HG02884 (cell line): Measurements from ENCODE around the gene CHST15.
"Not testable (repeated sequence)": the region's sequence is repeated elsewhere in the genome, so short reads cannot be mapped to it uniquely, and the experiment has no call there.

ENCODE experiments used
- ATAC-seq: cut with Tn5 transposase; IDR thresholded peaks from one replicate; pipeline ENCODE4 v1.9.1; 2021; ENCODE audit warnings: mild to moderate bottlenecking, moderate library complexity; ENCODE audit not compliant: unreplicated experiment

The CHST15 gene

DNA sequence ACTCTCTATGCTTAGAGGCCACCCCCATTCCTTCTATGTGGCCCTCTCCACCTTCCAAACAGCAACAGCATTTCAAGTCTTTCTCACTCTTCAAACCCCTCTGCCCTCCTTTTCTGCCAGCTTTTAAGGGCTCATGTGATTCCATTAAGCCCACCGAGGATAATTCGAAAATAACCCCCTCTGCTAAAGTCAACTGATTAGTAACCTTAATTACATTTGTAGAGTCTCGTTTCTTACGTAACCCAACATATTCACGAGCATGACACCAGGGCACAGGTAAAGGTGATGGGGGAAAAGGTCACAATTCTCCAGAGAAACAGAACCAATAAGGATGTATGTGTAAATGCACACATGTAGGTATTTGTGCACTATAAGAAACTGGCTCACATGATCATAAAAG lies 6.7 kb upstream of the CHST15 start:
- no peak for ATAC-seq

DNA sequence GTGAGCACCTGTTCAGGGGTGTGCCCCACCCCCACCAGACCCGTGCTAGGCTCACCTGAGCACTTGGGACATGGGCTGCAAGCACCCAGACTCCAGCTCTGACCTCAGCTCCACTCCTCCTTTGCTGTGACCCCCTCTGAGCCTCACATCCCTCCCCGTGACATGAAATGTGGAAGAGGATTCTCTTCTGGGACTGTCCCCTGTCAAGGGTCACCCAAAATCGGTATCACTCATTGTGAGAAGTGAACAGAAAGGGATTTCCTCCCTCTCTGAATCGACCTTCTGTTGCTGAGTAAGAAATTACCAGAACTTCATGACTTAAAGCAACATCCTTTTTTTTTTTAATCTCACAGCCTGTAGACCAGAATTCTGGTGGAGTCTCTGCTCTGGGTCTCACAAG lies 6.2 kb upstream of the CHST15 start:
- no peak for ATAC-seq

DNA sequence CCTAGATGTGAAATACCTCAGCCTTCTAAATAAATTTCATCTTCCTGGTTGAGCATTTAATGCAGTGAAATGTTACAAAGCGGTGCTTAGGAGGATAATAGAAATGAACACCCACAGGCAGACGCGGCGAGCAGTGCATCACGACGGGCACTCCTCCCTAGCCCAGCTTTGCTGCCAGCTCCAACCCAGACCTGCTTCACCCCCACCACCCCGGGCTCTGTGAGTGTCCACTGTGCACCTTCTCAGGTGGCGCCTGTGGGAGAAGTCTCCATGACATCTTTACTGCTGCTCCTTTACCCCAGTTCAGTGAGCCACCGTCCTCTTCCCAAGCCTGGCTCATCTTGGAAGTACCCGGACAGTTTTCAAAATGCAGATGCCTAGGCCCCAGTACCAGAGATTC lies 5.2 kb upstream of the CHST15 start:
- ATAC-seq: no peak

DNA sequence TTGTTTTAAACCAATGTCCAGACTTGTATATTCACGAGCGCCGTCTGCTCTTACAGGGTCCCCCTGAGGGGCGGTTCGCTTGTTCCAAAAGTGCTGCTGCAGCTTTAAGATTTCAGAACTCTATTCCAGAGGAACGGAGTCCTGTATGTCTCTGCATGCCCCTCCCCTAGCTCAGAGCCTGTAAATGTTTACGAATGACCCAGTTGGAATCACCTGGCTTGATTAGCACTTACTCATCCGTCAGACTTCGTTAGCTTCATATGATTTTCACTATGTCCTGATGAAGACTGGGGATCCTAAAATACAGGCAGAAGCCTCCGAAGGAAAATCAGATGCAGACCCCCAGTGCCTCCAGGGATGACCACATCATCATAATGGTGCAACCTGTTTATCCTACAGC lies 4.5 kb upstream of the CHST15 start:
- ATAC-seq: no peak

DNA sequence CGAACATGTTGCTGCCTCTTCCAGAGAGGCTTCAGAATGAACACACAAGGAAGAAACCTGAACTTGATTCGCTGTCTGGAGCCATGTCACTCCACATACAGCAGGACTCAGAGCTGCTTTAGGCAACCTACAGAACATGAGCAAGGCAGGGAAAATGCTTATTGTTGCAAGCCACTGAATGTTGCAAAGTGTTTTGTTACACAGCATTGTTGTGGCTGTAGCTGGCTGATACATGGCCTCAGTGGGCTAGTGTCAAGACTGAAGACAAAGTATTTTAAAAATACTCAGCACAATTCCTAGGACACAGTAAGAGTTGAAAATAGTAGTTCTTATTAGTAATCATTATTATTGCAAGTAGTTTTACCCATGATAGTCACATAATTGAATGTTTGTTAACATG lies 3.1 kb upstream of the CHST15 start:
- ATAC-seq: no peak

DNA sequence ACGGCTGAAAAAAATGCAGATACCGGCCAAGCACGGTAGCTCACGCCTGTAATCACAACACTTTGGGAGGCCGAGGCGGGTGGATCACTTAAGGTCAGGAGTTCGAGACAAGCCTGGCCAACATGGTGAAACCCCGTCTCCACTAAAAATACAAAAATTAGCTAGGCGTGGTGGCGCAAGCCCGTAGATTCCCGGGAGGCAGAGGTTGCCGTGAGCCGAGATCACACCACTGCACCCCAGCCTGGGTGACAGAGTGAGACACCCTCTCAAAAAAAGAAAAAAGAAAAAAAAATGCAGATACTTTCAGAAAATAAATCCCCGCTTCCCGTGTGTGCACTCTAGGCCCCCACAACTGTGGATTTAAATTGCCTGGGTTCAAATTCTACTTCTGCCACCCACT lies 2.4 kb upstream of the CHST15 start:
- ATAC-seq: not testable (repeated sequence)

DNA sequence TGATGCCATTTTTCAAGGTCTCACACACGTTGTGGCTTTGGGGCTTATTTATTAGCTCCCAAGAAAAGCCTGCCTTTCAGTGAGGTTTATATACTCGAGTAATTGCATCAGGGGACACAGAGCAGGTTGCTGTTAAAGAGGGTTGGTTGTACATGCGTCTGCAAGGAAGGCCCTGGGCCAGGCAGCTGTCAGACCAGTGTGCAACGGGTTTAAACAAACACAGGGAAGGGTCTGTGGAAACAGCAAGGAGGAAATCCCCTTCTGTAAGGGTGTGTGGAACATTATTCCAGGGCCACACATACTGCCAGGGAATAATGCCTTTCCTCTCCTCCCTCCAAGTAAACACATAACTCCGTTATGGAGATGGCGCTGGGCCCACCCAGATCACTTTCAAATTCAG lies 1.7 kb upstream of the CHST15 start:
- no peak for ATAC-seq

DNA sequence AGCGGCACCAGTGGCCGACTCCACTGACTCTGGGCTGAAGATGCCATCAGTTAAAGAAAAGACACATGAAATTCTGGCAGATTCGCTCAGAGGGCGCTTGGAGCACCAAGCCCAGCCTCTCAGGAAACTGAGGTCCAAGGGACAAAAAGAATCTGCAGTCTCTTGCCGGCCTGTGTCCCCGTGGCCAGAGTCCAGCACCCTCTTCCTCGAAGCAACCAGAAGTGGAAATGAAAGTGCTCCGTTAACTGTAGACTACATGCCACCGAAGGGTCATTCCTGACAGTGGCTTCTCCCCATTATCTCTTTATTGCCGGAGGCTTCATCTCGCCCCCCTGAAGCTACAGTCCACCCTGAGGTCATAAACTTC lies 1.0 kb upstream of the CHST15 start:
- ATAC-seq: no peak

DNA sequence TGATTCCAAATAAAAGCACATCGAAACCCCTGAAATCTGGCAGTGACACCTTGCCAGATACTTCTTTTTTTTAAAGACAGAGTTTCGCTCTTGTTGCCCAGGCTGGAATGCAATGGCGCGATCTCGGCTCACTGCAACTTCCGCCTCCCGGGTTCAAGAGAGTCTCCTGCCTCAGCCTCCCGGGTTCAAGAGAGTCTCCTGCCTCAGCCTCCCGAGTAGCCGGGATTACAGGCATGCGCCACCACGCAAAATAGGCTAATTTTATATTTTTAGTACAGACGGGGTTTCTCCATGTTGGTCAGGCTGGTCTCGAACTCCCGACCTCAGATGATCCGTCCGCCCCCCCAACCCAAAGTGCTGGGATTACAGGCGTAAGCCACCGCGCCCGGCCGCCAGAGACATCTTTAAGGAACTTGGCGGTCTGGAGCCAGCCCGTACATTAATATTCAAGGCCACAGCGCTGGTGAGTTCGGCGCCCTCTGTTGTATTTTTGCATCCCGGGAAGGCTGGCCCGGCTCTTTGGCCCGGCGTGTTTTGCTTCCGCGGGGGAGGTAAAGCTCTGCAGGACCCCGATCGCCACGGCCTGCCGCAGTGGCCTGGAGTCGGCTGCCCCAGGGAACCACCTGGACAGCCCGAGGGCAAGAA lies 498 bp upstream of the CHST15 start:
- ATAC-seq: not testable (repeated sequence)

DNA sequence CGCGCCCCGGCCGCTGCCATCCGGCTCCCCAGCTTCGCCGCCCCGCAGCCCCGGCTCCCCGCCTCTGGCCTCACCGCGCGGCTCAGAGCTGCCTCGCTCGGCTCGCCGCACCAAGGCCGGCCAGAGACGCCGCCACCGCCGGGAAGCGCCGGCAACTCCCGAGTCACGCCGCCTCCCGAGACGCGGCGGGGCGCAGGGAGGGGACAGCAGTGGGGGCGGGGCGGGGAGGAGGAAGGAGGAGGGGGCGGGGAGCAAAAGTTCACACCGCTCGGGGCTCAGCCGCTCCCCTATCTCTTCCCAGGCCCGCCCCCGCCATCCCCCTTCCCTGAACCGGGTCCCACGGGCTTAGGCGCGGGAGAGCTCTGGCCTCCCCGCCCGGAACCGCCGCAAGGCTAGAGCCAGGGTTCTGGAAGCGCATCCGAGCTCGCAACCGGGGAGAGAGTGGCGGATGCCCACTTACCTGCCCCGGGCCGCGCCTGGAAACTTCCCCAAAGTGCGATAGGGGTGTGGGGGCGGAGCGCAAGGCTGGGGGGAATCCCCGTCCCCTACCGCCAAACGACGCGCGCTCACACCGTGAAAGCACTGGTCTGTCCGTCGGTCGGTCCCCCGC lies 1.0 kb downstream of the CHST15 start:
- no peak for ATAC-seq

DNA sequence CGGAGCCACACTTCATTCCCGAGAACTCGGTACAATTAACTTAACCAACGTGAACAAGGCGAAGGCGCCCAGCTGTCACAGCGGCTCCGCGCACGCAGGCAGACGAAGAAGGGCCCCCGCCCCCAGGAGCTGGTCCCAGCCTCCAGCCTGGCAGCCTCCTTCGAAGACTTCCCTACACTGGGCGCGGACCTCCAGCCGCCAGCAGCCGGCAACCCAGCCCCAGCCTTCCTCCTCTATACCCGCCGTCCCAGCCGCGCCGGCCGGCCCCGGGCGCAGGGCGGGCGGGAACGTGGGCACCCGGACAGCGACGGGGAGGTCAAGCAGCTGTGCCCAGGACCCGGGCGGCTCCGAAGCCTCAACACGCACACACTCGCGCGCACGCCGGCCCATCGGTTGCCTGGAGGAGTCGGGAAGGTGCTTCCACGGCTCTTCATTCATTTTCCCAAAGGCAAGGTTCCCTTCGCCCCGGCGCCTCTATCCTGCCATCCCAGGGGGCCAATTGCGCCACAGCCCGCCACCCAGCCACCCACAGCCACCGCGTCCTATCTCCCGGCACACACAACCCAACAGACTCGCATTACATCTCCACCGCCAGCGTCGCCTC lies 1.6 kb downstream of the CHST15 start:
- no peak for ATAC-seq

DNA sequence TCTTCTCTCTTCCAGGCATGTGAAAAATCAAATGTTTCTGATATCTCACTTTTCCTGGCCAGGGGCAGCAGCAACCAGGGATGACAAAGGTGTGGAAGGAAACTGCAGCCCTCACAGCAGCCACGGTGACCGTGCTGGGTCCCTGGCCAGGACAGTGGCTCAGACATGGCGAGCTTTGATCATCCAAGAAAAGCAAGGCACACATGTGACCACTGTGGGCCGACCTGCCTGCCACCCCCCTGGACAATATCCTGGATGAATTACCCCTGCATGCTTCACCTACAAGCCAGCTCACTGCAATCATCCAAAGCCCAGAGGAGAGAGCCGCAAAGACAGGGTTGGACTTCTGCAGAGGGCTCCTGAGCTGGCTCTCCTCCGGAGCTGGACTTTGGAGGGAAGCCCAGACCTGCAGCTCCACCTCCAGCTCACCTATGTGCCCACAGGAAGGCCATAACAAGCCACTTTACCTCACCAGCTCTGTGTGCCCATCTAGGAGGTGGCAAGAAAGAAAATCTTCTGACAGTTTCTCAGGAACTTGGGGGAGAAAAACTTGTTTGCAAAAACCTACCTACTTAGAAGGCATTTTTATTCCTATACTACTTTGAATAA lies 2.7 kb downstream of the CHST15 start:
- no peak for ATAC-seq

DNA sequence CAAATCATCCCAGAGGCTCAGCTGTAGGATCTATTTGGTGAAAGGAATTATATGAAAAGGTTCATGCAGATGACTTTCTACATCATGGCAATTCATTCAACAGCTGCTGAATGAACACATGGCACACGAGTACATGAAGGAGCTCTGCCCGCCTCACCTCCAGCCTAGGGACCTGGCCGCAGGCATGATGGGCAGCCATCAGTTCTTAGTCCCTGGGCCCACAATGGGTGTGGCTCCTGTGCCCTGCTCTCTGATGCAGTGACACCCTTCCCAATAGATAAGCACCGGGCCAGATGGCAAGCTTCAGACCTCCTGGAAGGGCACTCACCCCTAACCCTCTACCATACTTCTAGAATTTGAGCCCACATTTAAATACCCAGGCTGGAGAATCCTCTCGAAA lies 3.5 kb downstream of the CHST15 start:
- no peak for ATAC-seq

DNA sequence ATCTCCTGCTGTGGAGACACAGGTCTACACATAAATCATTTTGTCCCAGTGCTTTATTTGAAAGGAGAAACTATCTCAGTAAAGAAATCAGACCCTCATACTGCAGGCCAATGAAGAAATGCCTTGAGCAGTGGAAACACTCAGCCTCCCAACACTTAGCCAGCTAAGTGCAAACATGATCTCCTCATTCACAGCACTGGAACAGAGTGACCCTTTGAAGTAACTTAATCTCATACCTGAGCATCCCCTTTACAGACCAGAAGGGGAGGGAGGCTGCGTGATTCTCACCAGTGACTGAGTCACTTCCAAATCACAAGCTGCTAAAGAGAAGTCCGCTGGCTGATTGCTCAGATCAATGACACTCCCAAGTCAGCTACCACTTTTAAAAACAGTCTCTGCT lies 4.5 kb downstream of the CHST15 start:
- ATAC-seq: no peak

DNA sequence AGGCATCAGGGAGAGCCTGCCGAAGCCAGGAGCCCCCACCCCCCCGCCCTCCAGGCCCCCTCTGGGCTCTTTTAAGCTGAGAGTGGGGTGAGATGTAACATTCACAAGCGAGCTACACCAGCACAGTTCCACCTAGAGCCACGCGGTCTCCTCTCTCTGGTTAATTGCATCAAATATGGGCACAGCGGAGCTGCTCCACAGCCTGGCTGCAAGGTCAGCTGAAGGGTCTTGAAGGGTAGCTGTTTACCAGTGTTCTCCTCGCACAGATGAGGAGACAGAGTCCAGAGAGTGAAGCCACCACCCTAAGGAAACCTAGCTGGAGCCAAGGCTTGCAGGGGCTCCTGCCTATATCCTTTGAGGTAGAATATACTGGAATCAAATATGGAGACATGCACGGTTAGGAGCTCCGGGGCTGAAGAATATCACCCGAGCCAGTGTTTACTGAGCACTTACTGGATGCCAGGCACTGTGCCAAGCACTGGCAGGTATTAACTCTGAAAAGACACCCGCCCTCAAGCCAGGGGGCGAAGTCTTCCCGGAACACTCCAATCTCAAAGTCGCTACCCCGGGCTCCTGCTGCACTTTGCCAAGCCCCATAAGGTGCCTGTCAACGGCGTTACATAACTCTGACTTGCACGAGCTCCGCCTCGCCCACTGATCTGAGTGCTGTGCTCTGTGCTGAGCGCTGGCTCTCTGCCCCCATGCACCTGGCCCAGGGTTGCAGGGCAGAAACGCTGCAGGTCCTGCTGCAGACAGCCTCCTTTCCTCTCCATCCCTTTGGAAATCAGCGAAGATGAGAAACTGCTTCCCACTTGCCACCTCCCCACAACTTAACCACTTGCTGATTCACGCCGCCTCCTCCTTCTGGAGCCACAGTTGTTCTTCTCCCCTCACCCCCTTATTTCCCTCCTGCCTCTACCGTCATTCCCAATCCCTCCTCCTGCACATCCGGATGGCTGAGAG lies 5.4 kb downstream of the CHST15 start:
- ATAC-seq: no peak

DNA sequence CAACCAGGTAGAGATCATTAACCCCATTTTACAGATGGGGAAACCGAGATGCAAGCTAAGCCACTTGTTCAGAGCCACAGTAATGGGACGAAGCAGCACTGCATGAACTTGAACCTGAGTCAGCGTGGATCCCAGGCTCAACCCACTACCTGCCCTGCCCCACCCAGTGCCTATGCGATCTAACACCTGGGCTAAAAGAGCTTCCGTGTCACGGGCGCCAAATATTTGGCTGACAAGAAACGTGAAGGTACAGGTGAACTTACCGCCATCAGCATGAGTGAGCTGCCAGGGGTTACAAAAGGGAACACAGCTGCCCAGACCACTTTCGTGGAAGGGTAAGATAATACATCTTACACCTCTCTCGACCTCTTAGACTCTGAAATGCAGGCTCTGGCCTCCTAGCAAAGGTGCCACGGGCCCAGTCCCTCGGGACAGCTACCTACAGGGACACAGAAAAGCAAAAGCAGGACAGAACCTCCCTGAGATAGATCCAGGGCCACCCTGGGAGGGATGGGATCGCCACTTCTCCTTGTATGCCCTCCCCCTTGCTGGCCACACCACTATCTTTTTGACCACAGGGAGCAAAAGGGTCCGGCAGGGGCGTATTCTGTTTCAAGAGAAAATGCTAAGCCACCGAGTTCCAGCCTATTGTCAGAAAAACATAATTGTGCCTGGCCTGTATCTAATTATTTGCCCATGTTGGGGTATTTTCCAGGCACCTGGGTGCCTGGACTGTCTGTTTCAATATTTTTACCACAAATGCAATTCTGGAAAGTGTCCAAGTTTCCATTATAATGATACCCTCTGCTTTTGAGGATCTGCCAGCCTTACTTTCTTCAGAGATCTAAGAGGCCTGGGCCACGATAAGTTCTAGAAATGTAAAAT lies 6.4 kb downstream of the CHST15 start:
- ATAC-seq: no peak

DNA sequence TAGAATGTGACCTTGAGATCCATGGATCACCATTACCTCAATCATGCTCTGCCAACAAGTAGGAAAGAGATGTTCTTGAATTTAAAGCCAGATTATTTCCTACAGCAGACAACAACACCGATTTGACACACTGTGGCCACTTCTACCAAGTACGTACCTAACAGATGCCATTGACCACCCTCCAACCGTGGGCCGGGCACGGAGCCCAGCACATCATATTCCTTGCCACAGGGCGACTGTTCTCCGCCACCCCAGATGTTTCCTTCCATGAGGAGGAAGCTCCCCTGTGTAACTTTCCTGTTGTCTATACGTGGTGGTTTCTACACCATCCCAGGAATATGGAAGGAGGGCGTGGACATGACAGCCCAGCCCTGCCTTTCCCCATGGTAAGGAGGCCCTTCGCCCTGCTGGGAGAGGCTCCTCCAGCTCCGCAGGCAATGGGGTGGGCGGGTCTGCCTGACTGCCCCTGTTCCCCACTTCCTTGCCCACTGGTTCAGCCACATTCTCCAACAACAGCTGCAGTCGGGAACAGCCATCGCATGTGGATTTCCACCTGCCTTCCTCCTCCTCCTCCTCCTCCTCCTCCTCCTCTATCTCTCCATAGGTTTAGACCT lies 7.2 kb downstream of the CHST15 start:
- no peak for ATAC-seq

DNA sequence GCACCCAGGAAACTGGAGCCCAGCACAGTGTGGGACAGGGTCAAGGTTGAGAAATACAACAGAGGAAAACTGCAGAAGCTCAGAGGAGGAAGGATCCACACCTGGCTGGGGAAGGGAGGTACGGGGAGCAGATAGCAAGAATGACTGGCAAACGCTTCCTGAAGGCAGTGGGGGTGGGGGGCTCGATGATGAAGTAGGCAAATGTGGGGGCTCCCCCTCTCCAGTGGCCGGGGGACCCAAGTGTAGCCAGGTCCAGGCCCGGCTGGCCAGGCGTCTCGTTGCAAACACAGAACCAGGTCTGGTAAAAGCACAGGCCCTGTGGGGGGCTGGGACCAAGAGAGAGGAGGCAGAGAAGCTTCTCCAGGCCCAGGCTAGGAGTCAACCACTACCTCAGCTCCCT lies 7.7 kb downstream of the CHST15 start:
- no peak for ATAC-seq

DNA sequence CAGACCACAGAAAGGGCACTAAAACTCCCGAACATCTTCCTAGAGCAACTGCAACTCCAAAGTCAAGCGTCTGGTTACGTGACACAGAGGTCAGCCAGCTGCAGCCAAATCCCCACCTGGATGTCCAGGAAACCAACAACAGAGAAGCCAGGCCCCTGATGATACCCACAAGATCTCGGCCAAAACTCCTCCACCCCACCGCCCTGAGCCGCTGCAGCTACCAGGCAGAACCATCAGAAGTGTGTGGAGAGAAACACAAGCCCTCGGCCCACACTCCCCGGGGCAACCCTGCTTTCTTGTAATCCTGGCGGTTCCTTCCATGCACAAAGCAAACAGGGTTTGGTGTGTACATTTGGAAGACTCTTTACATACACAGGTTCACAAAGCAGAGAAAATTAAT lies 8.7 kb downstream of the CHST15 start:
- ATAC-seq: no peak
